ENCODE measurements around the gene CEP112. TPM values are rescaled to one million over a fixed set of nuclear protein-coding genes. Genes with fewer than 3 reads are reported as not detected.

CEP112 gene
- total and polyA plus RNA-seq, 2 experiments from 2014 or later = 4.0 to 4.3 TPM

DNA sequence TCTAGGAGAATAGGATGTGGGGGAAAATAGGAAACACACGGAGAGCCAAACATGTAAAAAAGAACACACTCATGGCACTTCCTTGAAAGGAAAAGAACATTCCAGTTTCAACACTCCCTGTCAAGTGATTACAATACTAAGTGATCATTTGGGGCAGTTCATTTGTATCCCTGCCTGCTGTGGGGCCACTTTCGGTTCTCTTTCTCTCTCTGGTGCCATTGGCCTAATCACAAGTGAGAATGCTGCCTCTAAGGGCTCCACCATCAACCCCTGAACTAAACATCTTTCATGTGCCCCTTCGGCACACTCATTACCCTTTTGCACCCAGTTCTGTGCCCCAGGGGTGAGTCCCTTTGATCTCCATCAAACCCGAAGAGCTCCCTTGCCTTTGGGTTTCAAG lies 197.3 kb downstream of the CEP112 start:
- H3K27ac ChIP-seq (ENCODE audit: low read depth) = no peak overlapping the region
- TF ChIP-seq, protein P1, sequence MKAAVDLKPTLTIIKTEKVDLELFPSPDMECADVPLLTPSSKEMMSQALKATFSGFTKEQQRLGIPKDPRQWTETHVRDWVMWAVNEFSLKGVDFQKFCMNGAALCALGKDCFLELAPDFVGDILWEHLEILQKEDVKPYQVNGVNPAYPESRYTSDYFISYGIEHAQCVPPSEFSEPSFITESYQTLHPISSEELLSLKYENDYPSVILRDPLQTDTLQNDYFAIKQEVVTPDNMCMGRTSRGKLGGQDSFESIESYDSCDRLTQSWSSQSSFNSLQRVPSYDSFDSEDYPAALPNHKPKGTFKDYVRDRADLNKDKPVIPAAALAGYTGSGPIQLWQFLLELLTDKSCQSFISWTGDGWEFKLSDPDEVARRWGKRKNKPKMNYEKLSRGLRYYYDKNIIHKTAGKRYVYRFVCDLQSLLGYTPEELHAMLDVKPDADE (IDR thresholded peaks at IDR 0.05) = no peak
- TF ChIP-seq NANOG (IDR thresholded peaks at IDR 0.05; ENCODE audit: borderline replicate concordance) (no peak), EZH2phosphoT487 (IDR thresholded peaks at IDR 0.05; ENCODE audit: unreplicated experiment) (no peak), CREB1 (CRISPR knock-in tag; IDR thresholded peaks at IDR 0.05; ENCODE audit: low read depth) (no peak), JUNB (IDR thresholded peaks at IDR 0.05; ENCODE audit: unreplicated experiment) (no peak)
- no peaks in the 10 kb centered on the region for H3K79me2 ChIP-seq (replicated peaks; ENCODE audit: insufficient read depth)
- no peak overlapping the region for H3K27ac Mint-ChIP-seq
- no peak overlapping the region for H3K4me3 ChIP-seq
- no peaks in the 10 kb centered on the region for H3F3A ChIP-seq (replicated peaks; ENCODE audit: low read depth)
- no peaks in the 10 kb centered on the region for H3K27me3 ChIP-seq (ENCODE audit: insufficient read depth)
- H3K9me2 ChIP-seq (ENCODE audit: insufficient read depth) = no peaks in the 10 kb centered on the region
- no peaks in the 10 kb centered on the region for H3K4me1 ChIP-seq (ENCODE audit: insufficient read depth)
- H3K36me3 ChIP-seq (ENCODE audit: insufficient read depth) = no peaks in the 10 kb centered on the region
- peaks cover 3% of the 10 kb centered on the region; the same call in 1 of the 3 replicates for H3K9me3 Mint-ChIP-seq
- DNase-seq (ENCODE audit: low spot score) (no peak), ATAC-seq (no peak)
- no peaks in the 10 kb centered on the region for H3K36me3 Mint-ChIP-seq (ENCODE audit: low read depth)
- no peaks in the 10 kb centered on the region for H3K4me1 Mint-ChIP-seq
- no peak overlapping the region for H3K4me3 Mint-ChIP-seq
- no peak overlapping the region for H3K4me2 ChIP-seq
- no peak overlapping the region for H2AFZ ChIP-seq
- H4K20me1 ChIP-seq (replicated peaks; ENCODE audit: insufficient read depth) = no peaks in the 10 kb centered on the region
- H3K27me3 Mint-ChIP-seq (ENCODE audit: insufficient read depth, low read depth, poor library complexity) = no peaks in the 10 kb centered on the region

DNA sequence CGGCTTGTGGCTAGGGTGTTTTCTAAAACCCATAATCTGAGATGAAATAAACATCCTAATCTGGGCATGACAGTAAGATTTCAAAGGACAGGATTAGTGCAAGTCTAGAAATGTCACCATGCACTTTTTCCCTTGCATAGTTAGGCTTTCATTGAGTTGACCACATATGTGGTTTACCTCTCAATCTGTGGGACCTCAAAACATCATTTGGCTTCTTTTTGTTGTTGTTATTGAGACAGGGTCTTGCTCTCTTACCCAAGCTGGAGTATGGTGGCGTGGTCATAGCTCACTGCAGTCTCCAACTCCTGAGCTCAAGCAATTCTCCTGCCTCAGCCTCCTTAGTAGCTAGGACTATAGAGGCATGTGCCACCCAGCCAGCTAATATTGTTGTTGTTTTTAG lies 197.8 kb downstream of the CEP112 start:
- Histone ChIP-seq H3K4me3 (no peak overlapping the region), H3K27ac (ENCODE audit: low read depth) (no peak overlapping the region), H2AFZ (no peak overlapping the region), H3K79me2 (replicated peaks; ENCODE audit: insufficient read depth) (no peaks in the 10 kb centered on the region), H4K20me1 (replicated peaks; ENCODE audit: insufficient read depth) (no peaks in the 10 kb centered on the region), H3K4me1 (ENCODE audit: insufficient read depth) (no peaks in the 10 kb centered on the region), H3K9me2 (ENCODE audit: insufficient read depth) (no peaks in the 10 kb centered on the region), H3K27me3 (ENCODE audit: insufficient read depth) (no peaks in the 10 kb centered on the region), H3K4me2 (no peak overlapping the region), H3K36me3 (ENCODE audit: insufficient read depth) (no peaks in the 10 kb centered on the region), H3F3A (replicated peaks; ENCODE audit: low read depth) (no peaks in the 10 kb centered on the region)
- no peaks in the 10 kb centered on the region for H3K4me1 Mint-ChIP-seq
- DNase-seq (ENCODE audit: low spot score) (no peak), ATAC-seq (no peak)
- H3K27ac Mint-ChIP-seq = no peak overlapping the region
- H3K4me3 Mint-ChIP-seq = no peak overlapping the region
- H3K9me3 Mint-ChIP-seq = peaks cover 3% of the 10 kb centered on the region; the same call in 1 of the 3 replicates
- no peaks in the 10 kb centered on the region for H3K27me3 Mint-ChIP-seq (ENCODE audit: insufficient read depth, low read depth, poor library complexity)
- no peaks in the 10 kb centered on the region for H3K36me3 Mint-ChIP-seq (ENCODE audit: low read depth)
- TF ChIP-seq, protein P2, sequence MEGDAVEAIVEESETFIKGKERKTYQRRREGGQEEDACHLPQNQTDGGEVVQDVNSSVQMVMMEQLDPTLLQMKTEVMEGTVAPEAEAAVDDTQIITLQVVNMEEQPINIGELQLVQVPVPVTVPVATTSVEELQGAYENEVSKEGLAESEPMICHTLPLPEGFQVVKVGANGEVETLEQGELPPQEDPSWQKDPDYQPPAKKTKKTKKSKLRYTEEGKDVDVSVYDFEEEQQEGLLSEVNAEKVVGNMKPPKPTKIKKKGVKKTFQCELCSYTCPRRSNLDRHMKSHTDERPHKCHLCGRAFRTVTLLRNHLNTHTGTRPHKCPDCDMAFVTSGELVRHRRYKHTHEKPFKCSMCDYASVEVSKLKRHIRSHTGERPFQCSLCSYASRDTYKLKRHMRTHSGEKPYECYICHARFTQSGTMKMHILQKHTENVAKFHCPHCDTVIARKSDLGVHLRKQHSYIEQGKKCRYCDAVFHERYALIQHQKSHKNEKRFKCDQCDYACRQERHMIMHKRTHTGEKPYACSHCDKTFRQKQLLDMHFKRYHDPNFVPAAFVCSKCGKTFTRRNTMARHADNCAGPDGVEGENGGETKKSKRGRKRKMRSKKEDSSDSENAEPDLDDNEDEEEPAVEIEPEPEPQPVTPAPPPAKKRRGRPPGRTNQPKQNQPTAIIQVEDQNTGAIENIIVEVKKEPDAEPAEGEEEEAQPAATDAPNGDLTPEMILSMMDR (conservative IDR thresholded peaks at IDR 0.05; ENCODE audit: low read depth in 2 of 2) = no peak
- TF ChIP-seq POLR2AphosphoS5 (IDR thresholded peaks at IDR 0.05; ENCODE audit: low read depth) = no peak
- TF ChIP-seq CREB1 (CRISPR knock-in tag; IDR thresholded peaks at IDR 0.05; ENCODE audit: low read depth) = no peak
- TF ChIP-seq EZH2 (IDR thresholded peaks at IDR 0.05; ENCODE audit: low read depth, unreplicated experiment) = no peak
- TF ChIP-seq JUNB (IDR thresholded peaks at IDR 0.05; ENCODE audit: unreplicated experiment) = no peak
- no peak for TF ChIP-seq NANOG (IDR thresholded peaks at IDR 0.05; ENCODE audit: borderline replicate concordance)
- no peak for TF ChIP-seq EZH2phosphoT487 (IDR thresholded peaks at IDR 0.05; ENCODE audit: unreplicated experiment)
- no peak for TF ChIP-seq ZNF114 (CRISPR knock-in tag; IDR thresholded peaks at IDR 0.05)
- no peak for TF ChIP-seq ZNF331 (CRISPR knock-in tag; IDR thresholded peaks at IDR 0.05; ENCODE audit: low read depth)
- TF ChIP-seq, protein P1 (IDR thresholded peaks at IDR 0.05) = no peak
- TF ChIP-seq, protein P3, sequence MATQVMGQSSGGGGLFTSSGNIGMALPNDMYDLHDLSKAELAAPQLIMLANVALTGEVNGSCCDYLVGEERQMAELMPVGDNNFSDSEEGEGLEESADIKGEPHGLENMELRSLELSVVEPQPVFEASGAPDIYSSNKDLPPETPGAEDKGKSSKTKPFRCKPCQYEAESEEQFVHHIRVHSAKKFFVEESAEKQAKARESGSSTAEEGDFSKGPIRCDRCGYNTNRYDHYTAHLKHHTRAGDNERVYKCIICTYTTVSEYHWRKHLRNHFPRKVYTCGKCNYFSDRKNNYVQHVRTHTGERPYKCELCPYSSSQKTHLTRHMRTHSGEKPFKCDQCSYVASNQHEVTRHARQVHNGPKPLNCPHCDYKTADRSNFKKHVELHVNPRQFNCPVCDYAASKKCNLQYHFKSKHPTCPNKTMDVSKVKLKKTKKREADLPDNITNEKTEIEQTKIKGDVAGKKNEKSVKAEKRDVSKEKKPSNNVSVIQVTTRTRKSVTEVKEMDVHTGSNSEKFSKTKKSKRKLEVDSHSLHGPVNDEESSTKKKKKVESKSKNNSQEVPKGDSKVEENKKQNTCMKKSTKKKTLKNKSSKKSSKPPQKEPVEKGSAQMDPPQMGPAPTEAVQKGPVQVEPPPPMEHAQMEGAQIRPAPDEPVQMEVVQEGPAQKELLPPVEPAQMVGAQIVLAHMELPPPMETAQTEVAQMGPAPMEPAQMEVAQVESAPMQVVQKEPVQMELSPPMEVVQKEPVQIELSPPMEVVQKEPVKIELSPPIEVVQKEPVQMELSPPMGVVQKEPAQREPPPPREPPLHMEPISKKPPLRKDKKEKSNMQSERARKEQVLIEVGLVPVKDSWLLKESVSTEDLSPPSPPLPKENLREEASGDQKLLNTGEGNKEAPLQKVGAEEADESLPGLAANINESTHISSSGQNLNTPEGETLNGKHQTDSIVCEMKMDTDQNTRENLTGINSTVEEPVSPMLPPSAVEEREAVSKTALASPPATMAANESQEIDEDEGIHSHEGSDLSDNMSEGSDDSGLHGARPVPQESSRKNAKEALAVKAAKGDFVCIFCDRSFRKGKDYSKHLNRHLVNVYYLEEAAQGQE (IDR thresholded peaks at IDR 0.05; ENCODE audit: unreplicated experiment) = no peak
